GM19468 (cell line): ENCODE data around the gene PDZRN4.

Source experiments
- ATAC-seq: cut with Tn5 transposase; IDR thresholded peaks from one replicate; pipeline ENCODE4 v1.9.1; 2021; ENCODE audit warnings: mild to moderate bottlenecking, moderate library complexity, moderate number of reproducible peaks; ENCODE audit not compliant: unreplicated experiment; ENCODE audit errors: extremely low read depth

The PDZRN4 gene

GRCh38 chr12:41344776-41345470 is 156.8 kb downstream of the PDZRN4 start:
- ATAC-seq: no peak

GRCh38 chr12:41348198-41348597 is 160.1 kb downstream of the PDZRN4 start:
- ATAC-seq: no peak

- ATAC-seq: no peak
These were observed 168.1 kb downstream of the PDZRN4 start for GRCh38 chr12:41356181-41356580.

- no peak for ATAC-seq
These were observed 173.6 kb downstream of the PDZRN4 start for GRCh38 chr12:41361738-41362137.

GRCh38 chr12:41362510-41362909 is 174.4 kb downstream of the PDZRN4 start:
- no peak for ATAC-seq

GRCh38 chr12:41362931-41363330 is 174.8 kb downstream of the PDZRN4 start:
- no peak for ATAC-seq

GRCh38 chr12:41364211-41364610 is 176.1 kb downstream of the PDZRN4 start:
- ATAC-seq: no peak

- no peak for ATAC-seq
These were observed 177.6 kb downstream of the PDZRN4 start for GRCh38 chr12:41365653-41366171.

GRCh38 chr12:41367726-41368405 is 179.7 kb downstream of the PDZRN4 start:
- ATAC-seq: no peak

- no peak for ATAC-seq
These were observed 192.8 kb downstream of the PDZRN4 start for GRCh38 chr12:41380878-41381277.

GRCh38 chr12:41402801-41403200 is 214.7 kb downstream of the PDZRN4 start:
- ATAC-seq: no peak

GRCh38 chr12:41407232-41407799 is 219.2 kb downstream of the PDZRN4 start:
- no peak for ATAC-seq

GRCh38 chr12:41409628-41410027 is 221.5 kb downstream of the PDZRN4 start:
- no peak for ATAC-seq

- no peak for ATAC-seq
These were observed 230.5 kb downstream of the PDZRN4 start for GRCh38 chr12:41418586-41418985.

GRCh38 chr12:41419131-41419893 is 231.2 kb downstream of the PDZRN4 start:
- no peak for ATAC-seq

GRCh38 chr12:41424651-41425050 is 236.5 kb downstream of the PDZRN4 start:
- ATAC-seq: no peak

GRCh38 chr12:41433460-41433859 is 245.3 kb downstream of the PDZRN4 start:
- no peak for ATAC-seq

- no peak for ATAC-seq
These were observed 248.0 kb downstream of the PDZRN4 start for GRCh38 chr12:41436076-41436475.

- ATAC-seq: no peak
These were observed 249.4 kb downstream of the PDZRN4 start for GRCh38 chr12:41437563-41437962.

GRCh38 chr12:41438854-41439541 is 250.9 kb downstream of the PDZRN4 start:
- no peak for ATAC-seq
